PC-3 (cell line): Measurements from ENCODE around the gene RNF123.

Source experiments
- CTCF ChIP-seq: fragments of 300-600 bp; sonication (generic); conservative IDR thresholded peaks from 2 replicates; pipeline ENCODE4 v1.5.1; 2017; ENCODE audit warnings: antibody characterized with exemption, low read depth, mild to moderate bottlenecking, low read length
- EZH2 ChIP-seq: fragments of 300-600 bp; sonication (generic); IDR thresholded peaks from one replicate; pipeline ENCODE4 v1.6.1; 2017; ENCODE audit warnings: antibody characterized with exemption, mild to moderate bottlenecking, low read length; ENCODE audit not compliant: unreplicated experiment

- no peak for TF ChIP-seq CTCF
- TF ChIP-seq EZH2 = no peak
Measured at GRCh38 chr3:49704629-49705028, 15.3 kb downstream of the RNF123 start.
